WI38 (cell line): ENCODE results near the gene CCNDBP1.
A peak's percentile ranks its signal among the peaks of the same experiment; 100 is the strongest.

Source experiments
- H3K4me3 ChIP-seq: 2 replicates; pipeline ENCODE4 v1.5.1; 2011; ENCODE audit warnings: low read depth, mild to moderate bottlenecking, control low read depth, low read length
- CTCF ChIP-seq: IDR thresholded peaks from 2 replicates; pipeline ENCODE4 v1.5.1; 2012; ENCODE audit warnings: low read depth, mild to moderate bottlenecking, control low read depth, low read length

The CCNDBP1 gene

GRCh38 chr15:43213466-43213865, 28.3 kb downstream of the CCNDBP1 start:
- H3K4me3 ChIP-seq: no peak overlapping the region
- TF ChIP-seq CTCF: no peak

- no peak for TF ChIP-seq CTCF
- no peak overlapping the region for H3K4me3 ChIP-seq
Measured at GRCh38 chr15:43214169-43214568, 29.0 kb downstream of the CCNDBP1 start.

- no peak for TF ChIP-seq CTCF
- no peak overlapping the region for H3K4me3 ChIP-seq
Measured at GRCh38 chr15:43214592-43215295, 29.5 kb downstream of the CCNDBP1 start.

- TF ChIP-seq CTCF: no peak
- H3K4me3 ChIP-seq: no peak overlapping the region
Measured at GRCh38 chr15:43215961-43216360, 30.8 kb downstream of the CCNDBP1 start.

GRCh38 chr15:43218908-43219706, 33.9 kb downstream of the CCNDBP1 start:
- TF ChIP-seq CTCF: peak; percentile 15; the same call in 1 of the 2 replicates
- no peak overlapping the region for H3K4me3 ChIP-seq

- TF ChIP-seq CTCF: no peak
- no peak overlapping the region for H3K4me3 ChIP-seq
Measured at GRCh38 chr15:43219929-43220928, 35.0 kb downstream of the CCNDBP1 start.
